CD8-positive, alpha-beta T cell (primary cell): ENCODE results near the gene DOK3. TPM values are rescaled to one million over a fixed set of nuclear protein-coding genes. Genes with fewer than 3 reads are reported as not detected.

ENCODE experiments used
- total RNA-seq, 46 experiments: library from RNA in 2 of 46; stranded (reverse) in 2 of 46; gene quantifications; one replicate each; pipeline ENCODE4 v1.2.3 and lab custom pipeline; 2021 to 2026

The DOK3 gene
- total RNA-seq, 2 experiments from 2014 or later, result 1.1 to 1.2 TPM

Other genes with a start within 250 kb of the DOK3 start
- gene RAB24, start 206.1 kb downstream of the DOK3 start, total RNA-seq, result 10 to 100 TPM; 14.1 to 19.8 TPM
- gene PRELID1, start 206.0 kb downstream of the DOK3 start, total RNA-seq, result 10 to 100 TPM; 15.5 to 23.7 TPM
- gene MXD3, start 197.9 kb downstream of the DOK3 start, total RNA-seq, result 1 to 10 TPM; 6.2 to 8.5 TPM
- 10 to 100 TPM; 49.0 to 61.4 TPM for gene LMAN2, start 158.2 kb downstream of the DOK3 start, total RNA-seq
- 10 to 100 TPM; 22.7 to 23.5 TPM for gene RGS14, start 151.9 kb downstream of the DOK3 start, total RNA-seq
- gene SLC34A1, start 125.4 kb downstream of the DOK3 start, total RNA-seq, result not detected
- gene PFN3, start 109.2 kb downstream of the DOK3 start, total RNA-seq, result not detected
- not detected for gene F12, start 100.3 kb downstream of the DOK3 start, total RNA-seq
- 100 to 1,000 TPM; 133 to 139 TPM for gene GRK6, start 83.2 kb downstream of the DOK3 start, total RNA-seq
- 10 to 100 TPM; 21.0 TPM for gene PRR7, start 63.0 kb downstream of the DOK3 start, total RNA-seq
- 10 to 100 TPM; 16.2 to 19.9 TPM for gene DBN1, start 36.2 kb downstream of the DOK3 start, total RNA-seq
- 1 to 10 TPM; 6.6 to 7.1 TPM for gene PDLIM7, start 12.2 kb downstream of the DOK3 start, total RNA-seq
- 10 to 100 TPM; 66.8 to 71.0 TPM for gene DDX41, start 7.1 kb upstream of the DOK3 start, total RNA-seq
- 100 to 1,000 TPM; 136 to 141 TPM for gene FAM193B, start 44.7 kb upstream of the DOK3 start, total RNA-seq
- 10 to 100 TPM; 42.4 to 52.2 TPM for gene TMED9, start 82.4 kb upstream of the DOK3 start, total RNA-seq
- 10 to 100 TPM; 33.4 to 36.6 TPM for gene B4GALT7, start 90.3 kb upstream of the DOK3 start, total RNA-seq